Mesenchymal stem cell (in vitro differentiated cells and primary cell): ENCODE measurements around the gene MR1.

Experiments used
- DNase-seq: peaks from one replicate; pipeline ENCODE4 v3.0.0-alpha.2; 2013
- H2AFZ ChIP-seq: one replicate; pipeline ENCODE4 v1.6.1; 2013; ENCODE audit warnings: low read depth, mild to moderate bottlenecking, control low read depth, inconsistent platforms, low read length, moderate library complexity
- H2AK5ac ChIP-seq: 2 replicates; pipeline ENCODE4 v1.6.1; 2013; ENCODE audit warnings: low read length, moderate library complexity, mild to moderate bottlenecking, inconsistent platforms; ENCODE audit not compliant: severe bottlenecking
- H2BK120ac ChIP-seq: one replicate; pipeline ENCODE4 v1.6.1; 2013; ENCODE audit warnings: low read depth, mild to moderate bottlenecking, inconsistent platforms, low read length, moderate library complexity
- H2BK12ac ChIP-seq, 2 experiments: one replicate each; pipeline ENCODE4 v1.6.1; 2013; ENCODE audit warnings: inconsistent platforms in 2 of 2, low read length in 2 of 2, mild to moderate bottlenecking in 2 of 2, moderate library complexity in 2 of 2, control low read depth in 1 of 2
- H2BK15ac ChIP-seq: one replicate; pipeline ENCODE4 v1.6.1; 2013; ENCODE audit warnings: mild to moderate bottlenecking, low read depth, inconsistent platforms; ENCODE audit not compliant: poor library complexity, severe bottlenecking
- H2BK5ac ChIP-seq: 2 replicates; pipeline ENCODE4 v1.6.1; 2013; ENCODE audit warnings: low read depth, mild to moderate bottlenecking, low read length, control low read depth, inconsistent platforms; ENCODE audit not compliant: poor library complexity, severe bottlenecking
- H3K14ac ChIP-seq, 2 experiments: one replicate each; pipeline ENCODE4 v1.6.1; 2013; ENCODE audit warnings: inconsistent platforms in 2 of 2, low read length in 2 of 2, control low read depth in 1 of 2, mild to moderate bottlenecking in 1 of 2, moderate library complexity in 1 of 2
- H3K18ac ChIP-seq, 2 experiments: one replicate each; pipeline ENCODE4 v1.6.1; 2013; ENCODE audit warnings: inconsistent platforms in 2 of 2, low read length in 2 of 2, control low read depth in 1 of 2, low read depth in 1 of 2, mild to moderate bottlenecking in 1 of 2
- H3K23ac ChIP-seq, 2 experiments: one replicate each; pipeline ENCODE4 v1.6.1; 2013; ENCODE audit warnings: inconsistent platforms in 2 of 2, low read length in 2 of 2, mild to moderate bottlenecking in 2 of 2, moderate library complexity in 2 of 2, control low read depth in 1 of 2
- H3K27ac ChIP-seq: 2 replicates; pipeline ENCODE4 v1.5.1; 2013; ENCODE audit warnings: mild to moderate bottlenecking, moderate library complexity, low read length, control low read depth, inconsistent platforms; ENCODE audit not compliant: poor library complexity, severe bottlenecking
- H3K27me3 ChIP-seq, 2 experiments: 2 replicates each; pipeline versions ENCODE4 v1.6.1 to v1.7.0; 2013; ENCODE audit warnings: low read length in 2 of 2, mild to moderate bottlenecking in 2 of 2, moderate library complexity in 2 of 2, control low read depth in 1 of 2, inconsistent platforms in 1 of 2; ENCODE audit not compliant: control insufficient read depth in 1 of 2, insufficient read depth in 1 of 2
- H3K36me3 ChIP-seq, 2 experiments: 2 replicates each; pipeline versions ENCODE4 v1.6.1 to v1.7.0; 2013; ENCODE audit warnings: low read length in 2 of 2, control low read depth in 1 of 2, inconsistent platforms in 1 of 2, low read depth in 1 of 2, mild to moderate bottlenecking in 1 of 2; ENCODE audit not compliant: insufficient read depth in 2 of 2, control insufficient read depth in 1 of 2
- H3K4ac ChIP-seq, 2 experiments: one replicate each; pipeline ENCODE4 v1.6.1; 2013; ENCODE audit warnings: inconsistent platforms in 2 of 2, low read length in 2 of 2, mild to moderate bottlenecking in 2 of 2, moderate library complexity in 2 of 2, control low read depth in 1 of 2, low read depth in 1 of 2
- H3K4me1 ChIP-seq: 2 replicates; pipeline ENCODE4 v1.6.1; 2013; ENCODE audit warnings: low read depth, low read length, control low read depth; ENCODE audit not compliant: control insufficient read depth, insufficient read depth
- H3K4me2 ChIP-seq: 2 replicates; pipeline ENCODE4 v1.6.1; 2013; ENCODE audit warnings: low read length, mild to moderate bottlenecking, inconsistent platforms; ENCODE audit not compliant: poor library complexity, severe bottlenecking
- H3K4me3 ChIP-seq, 2 experiments: 2 replicates each; pipeline versions ENCODE4 v1.5.1 to v1.7.0; 2013; ENCODE audit warnings: low read length in 2 of 2, mild to moderate bottlenecking in 2 of 2, control low read depth in 1 of 2, low read depth in 1 of 2; ENCODE audit not compliant: insufficient read depth in 1 of 2
- H3K79me1 ChIP-seq: replicated peaks from 2 replicates; pipeline ENCODE4 v1.6.1; 2013; ENCODE audit warnings: mild to moderate bottlenecking, control low read depth, low read length, inconsistent platforms; ENCODE audit not compliant: poor library complexity, severe bottlenecking
- H3K9ac ChIP-seq: 2 replicates; pipeline ENCODE4 v1.7.0; 2013; ENCODE audit warnings: mild to moderate bottlenecking, low read length, moderate library complexity
- H3K9me3 ChIP-seq: 2 replicates; pipeline ENCODE4 v1.7.0; 2013; ENCODE audit warnings: mild to moderate bottlenecking, low read length; ENCODE audit not compliant: control insufficient read depth
- H4K8ac ChIP-seq: one replicate; pipeline ENCODE4 v1.6.1; 2013; ENCODE audit warnings: inconsistent platforms, mild to moderate bottlenecking, low read length, moderate library complexity
- H4K91ac ChIP-seq: one replicate; pipeline ENCODE4 v1.6.1; 2013; ENCODE audit warnings: mild to moderate bottlenecking, low read length, inconsistent platforms
- WGBS: methylation state at CpG from one replicate; pipeline ENCODE4 v1.1.7; 2013; ENCODE audit warnings: mixed read lengths; 5-methylcytosine and 5-hydroxymethylcytosine counted together

The MR1 gene

DNA sequence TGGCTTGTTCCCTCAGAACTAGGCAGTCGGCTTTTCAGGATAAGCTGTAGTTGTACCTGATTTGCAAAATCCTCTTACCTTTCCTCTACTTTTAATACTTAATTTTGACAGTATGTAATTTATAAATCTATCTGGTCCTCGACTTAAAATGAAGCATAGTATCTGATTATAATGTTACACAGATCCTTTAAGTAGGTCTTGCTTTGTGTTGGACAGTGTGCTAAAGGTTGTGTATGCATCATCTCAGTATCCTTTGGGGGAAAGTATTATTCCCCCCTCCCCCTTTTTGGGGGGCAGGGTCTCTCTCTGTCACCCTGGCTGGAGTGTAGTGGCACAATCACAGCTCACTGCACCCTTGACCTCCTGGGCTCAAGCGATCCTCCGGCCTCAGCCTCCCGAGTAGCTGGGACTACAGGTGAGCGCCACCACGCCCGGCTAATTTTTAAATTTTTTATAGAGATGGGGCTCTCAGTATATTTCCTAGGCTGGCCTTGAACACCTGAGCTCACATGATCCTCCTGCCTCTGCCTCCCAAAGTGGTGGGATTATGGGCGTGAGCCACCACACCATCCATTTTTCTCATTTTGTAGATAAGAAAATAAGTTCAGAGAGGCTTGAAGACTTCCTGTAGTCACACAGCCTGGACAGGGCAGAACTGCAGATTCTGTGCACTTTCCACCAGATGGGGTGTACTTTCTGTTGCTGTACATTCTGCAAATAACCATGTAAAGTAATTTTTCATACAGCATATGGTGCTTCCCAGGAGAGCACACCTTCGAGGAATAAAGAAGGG is 10.3 kb upstream of the MR1 start:
- Histone ChIP-seq H4K91ac (no peak overlapping the region), H3K18ac (no peak overlapping the region), H2BK15ac (no peak overlapping the region), H2AK5ac (no peak overlapping the region), H3K4ac (peak overlapping the region in 1 of 2 experiments; percentile 44), H3K23ac (no peak overlapping the region), H3K14ac (no peak overlapping the region), H3K4me3 (peak overlapping the region in 1 of 2 experiments; percentile 92), H3K4me2 (peak overlapping the region; percentile 7), H3K4me1 (peaks cover 5% of the 10 kb centered on the region), H3K36me3 (no peaks in the 10 kb centered on the region), H3K79me1 (peaks cover 2% of the 10 kb centered on the region), H2BK12ac (peak overlapping the region in 1 of 2 experiments; percentile 63), H2AFZ (no peak overlapping the region), H3K27ac (no peak overlapping the region), H3K9me3 (no peaks in the 10 kb centered on the region), H3K27me3 (no peaks in the 10 kb centered on the region), H3K9ac (peak overlapping the region; percentile 80), H4K8ac (no peak overlapping the region), H2BK120ac (no peak overlapping the region), H2BK5ac (no peak overlapping the region)
- DNase-seq = no peak
- 96% methylated on average over 8 of the region's 10 CpGs for WGBS

DNA sequence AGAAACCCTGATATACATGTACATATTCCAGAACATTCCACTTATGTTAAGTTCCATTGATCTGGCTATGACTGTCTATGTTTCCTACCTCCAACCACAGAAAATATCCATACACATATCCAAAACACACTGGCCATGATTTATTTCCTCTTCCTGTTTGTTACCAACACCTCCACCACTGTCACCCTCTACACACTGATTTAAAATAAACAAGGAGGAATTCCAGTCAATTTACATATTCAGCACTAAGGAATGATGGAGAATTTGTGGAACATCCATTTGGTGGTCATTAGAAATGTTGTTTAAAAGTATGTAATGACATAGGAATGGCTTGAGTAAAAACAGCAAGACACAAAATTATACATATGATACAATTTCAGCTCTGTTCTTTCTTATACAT is 5.6 kb upstream of the MR1 start:
- no peak overlapping the region for H2BK120ac ChIP-seq
- H3K14ac ChIP-seq = no peak overlapping the region
- no peaks in the 10 kb centered on the region for H3K4me1 ChIP-seq
- H3K23ac ChIP-seq = no peak overlapping the region
- no peaks in the 10 kb centered on the region for H3K27me3 ChIP-seq
- no peaks in the 10 kb centered on the region for H3K79me1 ChIP-seq
- H3K36me3 ChIP-seq = no peaks in the 10 kb centered on the region
- H2BK5ac ChIP-seq = no peak overlapping the region
- no peak overlapping the region for H3K18ac ChIP-seq
- H2AFZ ChIP-seq = no peak overlapping the region
- no peaks in the 10 kb centered on the region for H3K9me3 ChIP-seq
- no peak overlapping the region for H2BK12ac ChIP-seq
- no peak overlapping the region for H3K27ac ChIP-seq
- H3K4me3 ChIP-seq = no peak overlapping the region
- H2AK5ac ChIP-seq = no peak overlapping the region
- H2BK15ac ChIP-seq = no peak overlapping the region
- DNase-seq = peak; percentile 54
- no peak overlapping the region for H4K8ac ChIP-seq
- no peak overlapping the region for H3K9ac ChIP-seq
- H3K4ac ChIP-seq = no peak overlapping the region
- no peak overlapping the region for H3K4me2 ChIP-seq
- no peak overlapping the region for H4K91ac ChIP-seq

DNA sequence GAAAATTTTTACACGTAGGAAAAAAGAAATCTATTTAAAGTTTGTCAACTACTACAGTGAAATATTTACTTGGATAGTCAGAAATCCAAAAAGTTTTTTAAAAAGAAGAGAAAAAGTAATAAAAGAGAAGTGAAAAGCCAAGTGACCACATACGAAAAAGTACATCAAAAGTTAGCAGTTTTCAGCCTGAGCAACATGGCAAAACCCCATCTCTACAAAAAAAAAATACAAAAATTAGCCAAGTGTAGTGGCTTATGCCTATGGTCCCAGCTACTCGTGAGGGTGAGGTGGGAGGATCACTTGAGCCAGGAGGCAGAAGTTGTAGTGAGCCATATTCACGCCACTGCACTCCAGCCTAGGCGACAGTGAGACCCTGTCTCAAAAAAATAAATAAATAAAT is 5.2 kb upstream of the MR1 start:
- Histone ChIP-seq H2AFZ (no peak overlapping the region), H3K4me3 (no peak overlapping the region), H3K18ac (no peak overlapping the region), H3K27me3 (no peaks in the 10 kb centered on the region), H3K14ac (no peak overlapping the region), H3K27ac (no peak overlapping the region), H2BK12ac (no peak overlapping the region), H2AK5ac (no peak overlapping the region), H4K8ac (no peak overlapping the region), H2BK120ac (no peak overlapping the region), H2BK15ac (no peak overlapping the region), H3K4ac (no peak overlapping the region), H3K36me3 (no peaks in the 10 kb centered on the region), H3K9ac (no peak overlapping the region), H3K4me2 (no peak overlapping the region), H2BK5ac (no peak overlapping the region), H3K79me1 (no peaks in the 10 kb centered on the region), H3K23ac (no peak overlapping the region), H4K91ac (no peak overlapping the region), H3K4me1 (no peaks in the 10 kb centered on the region), H3K9me3 (no peaks in the 10 kb centered on the region)
- WGBS = 50% methylated on average over 1 of the region's 5 CpGs
- no peak for DNase-seq

DNA sequence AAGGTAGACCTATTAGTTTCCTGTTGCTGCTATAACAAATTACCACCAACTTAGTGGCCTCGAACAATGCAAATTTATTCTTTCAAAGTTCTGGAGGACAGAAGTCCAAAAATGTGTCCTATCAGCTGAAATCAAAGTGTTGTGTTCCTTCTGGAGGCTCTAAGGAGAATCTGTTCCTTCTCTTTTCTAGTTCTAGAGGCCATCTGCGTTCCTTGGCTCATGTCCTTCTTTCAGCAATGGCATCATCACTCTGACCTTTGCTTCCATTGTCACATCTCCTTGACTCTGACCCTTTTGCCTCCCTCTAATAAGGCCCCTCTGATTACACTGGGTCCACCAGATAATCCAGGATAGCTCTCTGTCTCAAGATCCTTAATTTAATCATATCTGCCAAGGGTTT is 1.2 kb upstream of the MR1 start:
- Histone ChIP-seq H3K4me1 (no peaks in the 10 kb centered on the region), H2BK12ac (no peak overlapping the region), H2BK15ac (no peak overlapping the region), H3K4me2 (no peak overlapping the region), H3K9me3 (no peaks in the 10 kb centered on the region), H4K91ac (no peak overlapping the region), H2BK120ac (no peak overlapping the region), H3K27me3 (no peaks in the 10 kb centered on the region), H2AK5ac (no peak overlapping the region), H3K36me3 (no peaks in the 10 kb centered on the region), H3K27ac (no peak overlapping the region), H2AFZ (no peak overlapping the region), H3K9ac (peak overlapping the region; percentile 90), H3K23ac (no peak overlapping the region), H3K4me3 (no peak overlapping the region), H3K18ac (no peak overlapping the region), H3K4ac (no peak overlapping the region), H3K79me1 (no peaks in the 10 kb centered on the region), H4K8ac (no peak overlapping the region), H2BK5ac (no peak overlapping the region), H3K14ac (no peak overlapping the region)
- WGBS = 85% methylated on average over 2 of the region's 2 CpGs
- no peak for DNase-seq
